ENCODE results near the gene LIF.
A peak's percentile ranks its signal among the peaks of the same experiment; 100 is the strongest.

LIF gene

DNA sequence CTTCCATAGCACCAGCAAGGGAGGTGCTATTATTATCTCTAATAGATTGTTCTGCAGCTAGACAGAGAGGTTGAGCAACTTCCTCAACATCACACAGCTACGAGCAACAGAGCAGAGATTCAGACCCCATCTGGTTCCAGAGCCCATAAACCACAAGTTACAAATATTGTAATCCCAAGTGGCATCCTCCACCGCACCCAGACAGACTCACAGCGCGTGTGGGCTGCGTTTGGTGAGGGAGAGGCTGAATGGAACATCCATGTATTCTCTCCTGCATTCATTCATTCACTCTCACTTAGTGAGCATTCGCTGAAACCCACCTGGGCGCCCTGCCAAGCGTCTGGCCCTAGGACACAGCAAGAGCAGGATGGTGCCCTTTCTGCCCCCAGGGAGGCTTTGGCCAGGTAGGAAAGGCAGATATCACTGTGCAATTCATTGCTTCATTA is 33.5 kb downstream of the LIF start:
- H3K9me3 ChIP-seq (ENCODE audit: control insufficient read depth, low read length) = no peaks in the 10 kb centered on the region
- no peak overlapping the region for H3K27ac ChIP-seq (ENCODE audit: low read depth, low read length, severe bottlenecking)
- H3K4me3 ChIP-seq (ENCODE audit: extremely low read depth, insufficient read depth, low read length, poor library complexity, severe bottlenecking) = no peak overlapping the region
- peaks cover 31% of the 10 kb centered on the region for H3K4me1 ChIP-seq (ENCODE audit: control insufficient read depth, insufficient read depth, low read length, poor library complexity, severe bottlenecking)
- H3K36me3 ChIP-seq (ENCODE audit: control insufficient read depth, insufficient read depth, low read length) = no peaks in the 10 kb centered on the region
- WGBS, 2 experiments (ENCODE audit: insufficient coverage in 2 of 2) = 90 to 100% methylated on average over 1 to 3 of the region's 8 CpGs

DNA sequence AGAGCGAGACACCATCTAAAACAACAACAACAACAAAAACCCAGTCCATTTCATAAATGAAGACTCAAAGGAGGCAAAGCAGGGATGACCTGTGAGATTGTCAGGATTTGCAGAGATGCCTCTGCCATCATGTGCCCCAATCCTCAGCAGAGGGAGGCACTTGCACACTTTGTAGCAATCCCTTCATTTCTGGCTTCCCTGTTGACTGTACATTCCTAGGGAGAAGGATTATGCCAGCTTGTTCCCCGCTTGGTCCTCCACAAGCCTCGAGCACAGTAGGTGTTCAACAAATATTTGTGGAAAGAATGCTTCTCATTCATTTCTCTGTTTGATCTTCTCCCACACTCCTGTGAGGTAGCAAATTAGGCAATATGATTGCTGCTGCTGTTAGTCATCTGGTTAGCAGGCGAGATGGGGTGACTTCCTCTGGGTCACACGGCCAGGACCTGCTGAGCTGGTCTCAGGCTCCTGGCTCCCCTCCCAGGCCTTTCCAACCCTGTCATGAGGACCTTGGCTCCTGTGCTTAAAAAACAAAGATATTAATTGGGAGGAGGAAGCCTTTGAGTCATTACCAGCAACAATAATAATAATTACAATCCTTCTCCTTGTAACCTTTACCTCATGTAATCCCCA is 34.1 kb downstream of the LIF start:
- Histone ChIP-seq H3K27ac (ENCODE audit: low read depth, low read length, severe bottlenecking) (no peak overlapping the region), H3K4me1 (ENCODE audit: control insufficient read depth, insufficient read depth, low read length, poor library complexity, severe bottlenecking) (peaks cover 36% of the 10 kb centered on the region), H3K9me3 (ENCODE audit: control insufficient read depth, low read length) (no peaks in the 10 kb centered on the region), H3K4me3 (ENCODE audit: extremely low read depth, insufficient read depth, low read length, poor library complexity, severe bottlenecking) (no peak overlapping the region), H3K36me3 (ENCODE audit: control insufficient read depth, insufficient read depth, low read length) (no peaks in the 10 kb centered on the region)
- 59 to 100% methylated on average over 1 to 2 of the region's 5 CpGs for WGBS, 2 experiments (ENCODE audit: insufficient coverage in 2 of 2)

DNA sequence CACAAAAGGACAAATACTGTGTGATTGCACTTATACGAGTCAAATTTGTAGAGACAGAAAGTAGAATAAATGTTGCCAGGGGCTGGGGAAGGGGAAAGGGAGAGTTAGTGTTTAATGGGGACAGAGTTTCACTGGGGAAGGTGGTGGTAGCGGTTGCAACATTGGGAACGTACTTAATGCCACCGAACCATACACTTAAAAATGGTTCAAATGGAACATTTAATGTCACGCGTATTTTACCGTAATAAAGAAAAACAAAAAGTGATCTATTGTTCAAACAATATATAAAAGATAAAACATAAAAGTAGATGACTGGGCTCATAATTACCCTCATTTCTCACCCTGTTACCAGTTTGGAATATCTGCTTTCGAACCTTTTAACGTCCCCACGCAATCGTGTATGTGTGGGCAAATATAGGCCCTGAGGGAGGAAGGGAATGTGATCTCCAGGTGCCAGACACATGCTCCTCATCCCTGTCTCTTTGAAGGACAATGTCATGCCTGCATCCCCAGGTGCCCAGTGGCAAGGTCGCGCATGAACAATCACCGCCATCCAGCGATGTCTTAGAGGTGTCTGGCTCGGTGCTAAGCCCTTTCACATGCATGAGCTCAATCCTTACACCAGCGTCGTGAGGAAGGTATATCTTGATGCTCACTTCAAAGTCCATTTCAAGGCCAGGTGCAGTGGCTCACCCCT is 35.3 kb downstream of the LIF start:
- H3K9me3 ChIP-seq (ENCODE audit: control insufficient read depth, low read length) = no peaks in the 10 kb centered on the region
- no peaks in the 10 kb centered on the region for H3K36me3 ChIP-seq (ENCODE audit: control insufficient read depth, insufficient read depth, low read length)
- H3K4me1 ChIP-seq (ENCODE audit: control insufficient read depth, insufficient read depth, low read length, poor library complexity, severe bottlenecking) = peaks cover 48% of the 10 kb centered on the region
- WGBS, 2 experiments (ENCODE audit: insufficient coverage in 2 of 2) = 94 to 95% methylated on average over 9 to 11 of the region's 18 CpGs
- H3K4me3 ChIP-seq (ENCODE audit: extremely low read depth, insufficient read depth, low read length, poor library complexity, severe bottlenecking) = no peak overlapping the region
- peak overlapping the region; percentile 78 for H3K27ac ChIP-seq (ENCODE audit: low read depth, low read length, severe bottlenecking)

DNA sequence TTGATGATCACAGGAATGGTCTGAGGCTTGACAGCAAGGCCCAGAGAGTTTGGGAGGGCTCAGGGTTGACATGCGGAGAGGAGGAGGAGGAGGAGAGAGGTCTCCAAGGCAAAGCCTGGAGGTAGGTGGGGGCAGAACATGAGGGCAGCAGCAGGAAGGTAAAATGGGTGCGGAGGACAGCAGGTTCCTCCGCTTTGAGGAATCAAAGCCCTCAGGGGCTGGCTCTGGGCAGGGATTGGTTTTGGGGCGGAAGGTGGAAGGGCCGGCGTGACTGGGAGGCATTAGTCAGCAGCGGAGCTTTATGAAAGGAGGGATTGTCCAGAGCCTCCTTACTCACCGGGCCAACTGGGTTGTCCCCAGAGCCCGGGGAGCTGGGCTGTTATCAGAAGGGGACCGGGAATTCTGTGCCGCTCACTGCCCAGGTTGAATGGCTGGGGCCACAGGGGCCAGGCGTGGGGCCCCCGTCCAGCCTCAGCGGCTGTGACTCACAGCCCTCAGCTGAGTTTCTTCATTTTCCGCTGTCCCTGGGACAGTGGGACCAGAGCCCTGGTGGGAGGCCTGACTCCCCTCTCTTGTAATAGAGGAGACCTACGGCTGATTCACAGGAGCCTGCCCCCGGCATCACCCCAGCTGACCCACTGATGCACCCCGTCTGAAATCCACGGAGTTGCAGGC is 36.2 kb downstream of the LIF start:
- peak overlapping the region; percentile 78 for H3K27ac ChIP-seq (ENCODE audit: low read depth, low read length, severe bottlenecking)
- no peak overlapping the region for H3K4me3 ChIP-seq (ENCODE audit: extremely low read depth, insufficient read depth, low read length, poor library complexity, severe bottlenecking)
- peaks cover 55% of the 10 kb centered on the region for H3K4me1 ChIP-seq (ENCODE audit: control insufficient read depth, insufficient read depth, low read length, poor library complexity, severe bottlenecking)
- H3K9me3 ChIP-seq (ENCODE audit: control insufficient read depth, low read length) = no peaks in the 10 kb centered on the region
- no peaks in the 10 kb centered on the region for H3K36me3 ChIP-seq (ENCODE audit: control insufficient read depth, insufficient read depth, low read length)
- WGBS, 2 experiments (ENCODE audit: insufficient coverage in 2 of 2) = 64 to 78% methylated on average over 15 to 18 of the region's 19 CpGs

DNA sequence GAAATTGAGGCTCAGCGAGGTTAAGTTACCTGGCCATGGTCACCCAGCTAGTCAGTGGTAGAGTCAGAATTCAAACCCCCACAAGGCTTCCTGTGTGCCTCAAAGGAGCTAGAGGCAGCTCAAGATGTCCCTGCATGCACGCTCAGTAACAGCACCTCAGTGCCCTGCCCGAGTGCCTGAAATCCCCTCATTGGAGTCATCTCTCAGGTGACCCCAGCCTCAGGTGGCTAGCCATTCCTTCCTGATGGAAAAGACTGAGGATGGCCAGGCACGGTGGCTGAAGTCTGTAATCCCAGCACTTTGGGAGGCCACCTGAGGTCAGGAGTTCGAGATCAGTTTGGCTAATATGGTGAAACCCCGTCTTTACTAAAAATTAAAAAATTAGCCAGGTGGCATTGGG is 36.9 kb downstream of the LIF start:
- H3K4me3 ChIP-seq (ENCODE audit: extremely low read depth, insufficient read depth, low read length, poor library complexity, severe bottlenecking) = no peak overlapping the region
- H3K36me3 ChIP-seq (ENCODE audit: control insufficient read depth, insufficient read depth, low read length) = no peaks in the 10 kb centered on the region
- H3K9me3 ChIP-seq (ENCODE audit: control insufficient read depth, low read length) = no peaks in the 10 kb centered on the region
- peak overlapping the region; percentile 92 for H3K27ac ChIP-seq (ENCODE audit: low read depth, low read length, severe bottlenecking)
- 98 to 99% methylated on average over 5 to 6 of the region's 6 CpGs for WGBS, 2 experiments (ENCODE audit: insufficient coverage in 2 of 2)
- peaks cover 56% of the 10 kb centered on the region for H3K4me1 ChIP-seq (ENCODE audit: control insufficient read depth, insufficient read depth, low read length, poor library complexity, severe bottlenecking)

DNA sequence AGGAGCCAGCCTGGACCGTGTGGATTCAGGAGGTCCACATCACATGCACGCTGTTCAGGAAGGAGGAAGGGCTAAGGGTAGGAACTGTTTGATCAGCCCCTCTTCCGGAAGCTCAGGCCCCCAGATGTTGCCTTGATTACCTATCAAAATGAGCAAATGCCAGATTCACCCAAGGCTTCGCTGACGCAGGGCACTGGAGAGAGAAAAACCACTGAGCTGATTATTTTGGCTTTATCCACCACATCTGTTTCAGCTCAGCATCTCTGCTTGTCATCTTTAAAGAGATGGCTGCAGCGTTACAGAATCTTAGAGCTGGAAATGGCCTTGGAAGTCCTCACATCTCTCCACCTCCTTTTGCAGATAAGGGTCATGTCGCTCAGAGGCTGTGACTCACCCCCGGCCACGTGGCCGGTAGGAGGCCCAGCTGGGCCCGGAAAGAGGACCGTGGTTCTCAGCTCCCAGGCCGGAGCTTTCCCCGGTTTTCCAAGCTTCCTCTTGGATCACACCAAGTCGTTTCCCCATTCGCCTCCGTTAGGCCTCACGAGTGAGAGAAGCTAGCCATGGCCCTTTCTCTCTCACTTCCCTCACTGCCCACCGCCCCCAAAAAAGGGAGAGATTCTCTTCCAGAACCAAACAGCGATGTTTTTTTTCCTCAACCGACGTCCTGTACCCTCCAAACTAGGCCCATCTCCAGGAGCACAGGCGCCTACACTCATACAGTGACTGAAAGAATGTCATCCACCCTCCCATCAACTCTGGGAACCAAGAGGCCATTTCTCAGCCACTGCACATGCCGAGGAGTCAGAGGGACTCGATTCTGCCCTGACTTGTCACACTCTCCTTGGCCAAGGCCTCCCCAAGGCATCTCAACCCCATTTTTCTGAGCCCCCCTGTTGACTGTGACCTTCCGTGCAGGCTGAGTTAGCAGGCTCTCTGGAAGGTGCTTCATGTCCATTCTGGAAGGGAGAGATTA is 37.6 kb downstream of the LIF start:
- H3K27ac ChIP-seq (ENCODE audit: low read depth, low read length, severe bottlenecking) = peak overlapping the region; percentile 92

DNA sequence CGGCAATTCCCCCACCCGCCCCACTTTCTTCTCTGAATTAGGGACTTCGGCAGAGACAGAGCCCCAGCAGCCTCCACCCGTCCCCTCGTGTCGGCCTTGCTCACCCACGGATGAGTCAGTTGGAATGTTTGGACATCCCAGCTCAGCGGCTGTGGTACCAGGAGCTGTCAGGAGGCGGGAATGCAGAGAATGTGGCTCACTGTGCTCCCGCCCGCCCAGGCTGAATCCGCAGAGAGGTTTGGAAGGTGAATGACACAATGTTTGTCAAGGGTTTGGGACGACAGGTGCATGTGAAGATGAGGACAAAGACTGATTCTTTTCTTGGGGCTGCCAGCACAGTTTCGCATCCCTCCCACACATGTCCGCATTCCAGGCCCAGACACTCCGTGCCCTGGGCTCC is 39.6 kb downstream of the LIF start:
- Histone ChIP-seq H3K27ac (ENCODE audit: low read depth, low read length, severe bottlenecking) (peak overlapping the region; percentile 80), H3K9me3 (ENCODE audit: control insufficient read depth, low read length) (no peaks in the 10 kb centered on the region), H3K36me3 (ENCODE audit: control insufficient read depth, insufficient read depth, low read length) (no peaks in the 10 kb centered on the region), H3K4me3 (ENCODE audit: extremely low read depth, insufficient read depth, low read length, poor library complexity, severe bottlenecking) (no peak overlapping the region), H3K4me1 (ENCODE audit: control insufficient read depth, insufficient read depth, low read length, poor library complexity, severe bottlenecking) (peaks cover 63% of the 10 kb centered on the region)
- 30 to 50% methylated on average over 12 of the region's 16 CpGs for WGBS, 2 experiments (ENCODE audit: insufficient coverage in 2 of 2)

More for the DNA sequence above, 37.6 kb downstream of the LIF start:
- H3K9me3 ChIP-seq (ENCODE audit: control insufficient read depth, low read length) = no peaks in the 10 kb centered on the region
- WGBS, 2 experiments (ENCODE audit: insufficient coverage in 2 of 2) = 59 to 60% methylated on average over 21 to 25 of the region's 26 CpGs
- H3K36me3 ChIP-seq (ENCODE audit: control insufficient read depth, insufficient read depth, low read length) = no peaks in the 10 kb centered on the region
- H3K4me3 ChIP-seq (ENCODE audit: extremely low read depth, insufficient read depth, low read length, poor library complexity, severe bottlenecking) = no peak overlapping the region
- peaks cover 56% of the 10 kb centered on the region for H3K4me1 ChIP-seq (ENCODE audit: control insufficient read depth, insufficient read depth, low read length, poor library complexity, severe bottlenecking)

DNA sequence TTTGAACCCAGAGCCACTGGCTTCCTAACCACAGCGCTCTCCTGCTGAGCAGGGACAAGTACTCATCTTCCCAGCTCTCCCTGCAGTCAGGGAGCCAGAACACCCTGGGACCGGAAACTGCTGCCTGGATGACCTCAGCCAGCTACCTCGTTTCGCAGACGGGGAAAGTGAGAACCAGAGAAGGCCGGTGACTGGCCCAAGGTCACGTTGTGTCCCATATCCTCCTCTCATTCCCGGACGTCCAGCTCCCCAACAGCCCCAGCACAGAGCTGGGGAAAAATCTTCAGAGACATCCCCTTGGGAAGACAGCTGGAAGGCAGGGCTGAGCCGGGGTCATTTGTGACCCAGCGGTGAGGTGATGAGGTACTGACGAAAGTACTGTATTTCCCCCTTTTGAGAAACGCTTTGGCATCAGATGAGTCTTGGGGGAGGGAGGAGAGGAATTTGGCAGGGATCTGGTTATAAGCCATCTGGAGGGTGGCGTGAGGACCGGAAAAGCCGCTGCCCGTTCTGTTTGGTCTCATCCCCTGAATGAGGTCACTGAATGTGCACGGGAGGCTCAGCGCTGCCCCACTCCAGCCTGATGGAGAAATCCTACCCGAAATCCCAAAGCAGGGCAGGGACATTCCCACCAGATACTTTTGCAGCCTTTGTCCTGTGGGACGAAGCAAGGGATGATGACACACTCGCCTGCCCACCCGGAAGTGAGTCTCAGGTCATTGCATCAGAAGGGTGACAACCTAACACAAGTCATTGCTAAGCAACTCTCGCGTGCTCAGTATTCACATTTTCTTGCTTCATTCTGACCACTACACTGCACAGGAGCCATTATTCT is 41.1 kb downstream of the LIF start:
- no peaks in the 10 kb centered on the region for H3K36me3 ChIP-seq (ENCODE audit: control insufficient read depth, insufficient read depth, low read length)
- WGBS, 2 experiments (ENCODE audit: insufficient coverage in 2 of 2) = 87 to 93% methylated on average over 19 to 21 of the region's 25 CpGs
- peak overlapping the region; percentile 72 for H3K27ac ChIP-seq (ENCODE audit: low read depth, low read length, severe bottlenecking)

DNA sequence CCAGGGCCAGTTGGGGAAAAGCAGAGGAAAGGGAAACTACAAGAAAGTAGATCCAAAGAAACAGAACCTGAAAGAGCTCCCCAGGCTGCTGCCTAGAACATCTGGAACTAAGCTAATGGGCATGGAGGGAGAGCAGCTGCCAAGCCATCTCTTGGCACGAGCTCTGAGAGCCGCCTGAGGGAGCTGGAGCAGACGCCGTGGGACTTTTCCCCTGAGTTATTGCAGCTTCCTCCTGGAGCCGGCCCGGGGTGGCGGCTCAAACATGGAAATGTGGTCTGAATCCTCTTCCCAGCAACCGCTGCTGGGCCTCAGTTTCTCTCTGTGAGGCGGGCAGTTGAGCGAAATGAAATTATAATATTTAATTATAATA is 41.8 kb downstream of the LIF start:
- Histone ChIP-seq H3K4me1 (ENCODE audit: control insufficient read depth, insufficient read depth, low read length, poor library complexity, severe bottlenecking) (peaks cover 47% of the 10 kb centered on the region), H3K4me3 (ENCODE audit: extremely low read depth, insufficient read depth, low read length, poor library complexity, severe bottlenecking) (no peak overlapping the region), H3K36me3 (ENCODE audit: control insufficient read depth, insufficient read depth, low read length) (no peaks in the 10 kb centered on the region), H3K27ac (ENCODE audit: low read depth, low read length, severe bottlenecking) (no peak overlapping the region), H3K9me3 (ENCODE audit: control insufficient read depth, low read length) (no peaks in the 10 kb centered on the region)
- 87 to 96% methylated on average over 6 to 7 of the region's 10 CpGs for WGBS, 2 experiments (ENCODE audit: insufficient coverage in 2 of 2)

More for the DNA sequence above, 41.1 kb downstream of the LIF start:
- peaks cover 55% of the 10 kb centered on the region for H3K4me1 ChIP-seq (ENCODE audit: control insufficient read depth, insufficient read depth, low read length, poor library complexity, severe bottlenecking)
- no peak overlapping the region for H3K4me3 ChIP-seq (ENCODE audit: extremely low read depth, insufficient read depth, low read length, poor library complexity, severe bottlenecking)
- H3K9me3 ChIP-seq (ENCODE audit: control insufficient read depth, low read length) = no peaks in the 10 kb centered on the region
